NCI-H2227 (cell line): ENCODE data around the gene PDE4D.

Experiments used
- DNase-seq: peaks from one replicate; lab custom pipeline; 2025; ENCODE audit not compliant: unreplicated experiment; lab: John Stamatoyannopoulos, UW

Gene PDE4D

DNA sequence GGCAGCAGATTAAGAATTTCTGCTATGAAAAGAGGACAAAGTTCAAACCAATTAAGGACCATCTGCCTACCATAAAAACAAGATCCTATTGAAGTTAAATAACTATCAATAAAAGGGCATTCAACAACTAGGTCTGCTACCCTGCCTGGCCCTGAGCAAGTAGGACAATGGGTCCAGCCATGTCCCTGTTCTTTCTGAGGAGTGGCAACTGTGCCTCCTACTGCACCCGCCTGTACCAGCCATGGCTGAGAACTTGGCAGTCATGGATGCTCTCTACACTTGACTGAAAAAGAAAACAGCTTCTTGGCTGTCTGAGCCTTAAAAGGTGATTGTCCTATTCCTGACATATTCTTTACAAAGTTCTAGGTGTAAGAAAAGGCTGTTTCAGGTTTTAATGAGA lies 652.4 kb downstream of the PDE4D start:
- no peak for DNase-seq

DNA sequence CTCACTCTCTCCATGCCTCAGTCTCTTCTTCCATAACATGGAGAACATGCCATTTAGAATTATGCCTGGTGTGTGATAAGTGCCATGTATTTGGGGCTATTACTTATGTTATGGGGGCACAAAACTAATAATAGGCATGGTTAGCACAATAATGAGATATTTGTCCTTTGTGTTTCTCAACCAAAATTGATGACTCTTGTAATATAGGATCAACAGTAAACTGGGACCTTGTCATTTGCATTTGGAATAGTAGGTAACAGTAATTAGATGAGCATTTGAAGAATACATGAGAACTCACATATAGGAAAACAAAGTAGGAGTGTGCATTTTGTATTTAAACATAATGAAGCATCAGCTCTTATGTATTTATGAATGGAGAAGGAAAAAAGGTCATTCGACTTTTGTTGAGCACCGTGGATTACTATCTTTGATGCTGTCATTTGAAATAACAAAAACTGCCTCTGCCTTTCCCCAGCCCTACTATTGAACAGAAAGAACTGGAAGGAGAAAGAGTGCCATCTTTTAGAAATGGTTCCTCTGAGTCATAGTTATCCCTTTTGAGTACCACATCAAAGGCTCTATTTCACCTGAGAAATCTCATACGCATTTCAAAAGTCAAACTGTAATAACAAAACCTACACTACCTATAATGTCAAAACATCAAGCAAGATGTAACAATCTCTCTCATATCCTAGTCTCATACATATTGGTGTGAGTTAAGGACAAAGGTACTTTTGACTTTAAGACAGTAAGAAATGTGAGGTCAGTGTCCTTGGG lies 655.2 kb downstream of the PDE4D start:
- DNase-seq = no peak

DNA sequence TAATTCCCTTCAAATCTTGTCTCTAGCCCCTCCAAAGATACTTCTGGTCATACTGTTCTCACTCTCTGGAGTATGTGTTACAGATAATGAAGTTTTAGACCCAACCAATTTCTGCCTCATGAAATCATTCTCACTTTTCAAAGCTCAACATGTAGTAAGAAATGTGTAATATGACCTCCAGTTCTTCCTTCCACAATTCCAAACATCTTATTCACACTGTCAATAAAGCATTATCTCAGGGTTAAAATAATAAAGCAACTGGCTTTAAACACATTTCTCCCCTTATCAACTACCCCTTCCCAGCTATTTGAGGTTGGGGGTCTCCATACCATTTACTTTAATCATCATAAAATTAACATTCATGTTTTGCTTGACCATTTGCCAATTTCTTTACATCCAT lies 656.5 kb downstream of the PDE4D start:
- DNase-seq = no peak

DNA sequence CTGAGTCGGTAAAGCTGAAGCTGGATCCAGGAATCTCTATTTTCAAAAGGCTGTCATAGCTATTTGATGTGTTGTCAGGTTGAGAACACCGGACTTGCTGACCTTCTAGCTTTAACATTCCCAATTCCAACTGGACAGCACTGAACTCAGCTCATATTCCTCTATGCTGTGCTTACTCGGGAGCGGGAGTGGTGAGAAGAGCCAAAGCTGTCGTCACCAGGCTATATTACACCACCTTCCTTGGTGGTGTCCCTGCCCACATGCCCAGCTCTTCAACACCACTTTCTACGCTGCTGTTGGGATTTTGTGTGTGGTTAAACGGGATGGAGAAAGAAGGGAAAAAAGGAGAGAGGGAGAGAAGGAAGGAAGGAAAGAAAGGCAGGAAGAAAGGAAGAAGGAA lies 657.1 kb downstream of the PDE4D start:
- no peak for DNase-seq

DNA sequence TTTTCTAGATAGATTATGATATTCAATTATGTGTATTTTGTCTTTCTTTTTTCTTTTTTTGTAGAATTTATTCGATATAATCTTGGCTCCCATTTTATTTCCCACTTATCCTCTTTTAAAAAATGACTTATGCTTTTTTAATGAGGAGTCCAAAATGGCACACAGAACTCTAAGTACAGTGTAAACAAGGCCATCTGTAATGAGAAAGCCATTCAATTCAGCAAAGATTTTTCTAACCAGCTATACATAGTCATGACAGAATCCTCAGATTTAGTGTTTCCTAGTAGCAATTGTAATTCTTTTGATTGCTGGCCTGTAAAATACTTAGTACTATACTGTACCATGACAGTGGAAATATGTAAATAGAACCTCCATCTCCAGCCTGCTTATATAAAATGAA lies 659.3 kb downstream of the PDE4D start:
- DNase-seq = no peak

DNA sequence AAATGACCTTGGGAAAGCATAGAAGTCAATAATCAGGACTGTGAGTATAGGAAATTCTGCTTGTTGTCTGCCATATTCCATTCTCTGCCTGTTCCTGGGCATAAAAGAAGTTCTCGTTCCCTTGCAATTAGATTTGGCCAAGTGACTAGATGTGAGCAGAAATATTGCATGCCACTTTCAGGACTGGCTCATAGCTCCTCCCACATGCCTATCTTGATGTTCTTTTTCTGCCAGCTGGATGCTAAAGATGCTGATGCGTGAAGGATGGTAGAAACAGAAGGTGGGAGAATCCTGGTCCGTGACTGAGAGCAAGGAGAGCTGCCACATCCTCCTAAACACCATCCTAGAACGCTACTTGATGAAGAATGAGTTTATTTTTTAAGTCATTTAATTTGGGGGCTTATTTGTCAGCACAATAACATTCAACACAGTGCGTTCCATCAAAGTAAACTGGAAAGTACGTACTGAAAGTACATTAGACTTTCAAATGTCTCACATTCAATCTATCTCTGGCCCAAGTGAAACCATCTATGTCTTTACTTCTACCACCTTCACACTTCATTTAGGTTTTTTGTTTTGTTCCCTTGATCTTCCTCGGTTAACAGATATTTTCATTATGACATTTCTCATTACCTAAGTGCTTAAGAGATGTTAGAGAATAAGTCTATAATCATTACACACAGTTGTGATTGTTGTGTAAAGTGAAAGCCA lies 662.1 kb downstream of the PDE4D start:
- DNase-seq = peak; percentile 23

DNA sequence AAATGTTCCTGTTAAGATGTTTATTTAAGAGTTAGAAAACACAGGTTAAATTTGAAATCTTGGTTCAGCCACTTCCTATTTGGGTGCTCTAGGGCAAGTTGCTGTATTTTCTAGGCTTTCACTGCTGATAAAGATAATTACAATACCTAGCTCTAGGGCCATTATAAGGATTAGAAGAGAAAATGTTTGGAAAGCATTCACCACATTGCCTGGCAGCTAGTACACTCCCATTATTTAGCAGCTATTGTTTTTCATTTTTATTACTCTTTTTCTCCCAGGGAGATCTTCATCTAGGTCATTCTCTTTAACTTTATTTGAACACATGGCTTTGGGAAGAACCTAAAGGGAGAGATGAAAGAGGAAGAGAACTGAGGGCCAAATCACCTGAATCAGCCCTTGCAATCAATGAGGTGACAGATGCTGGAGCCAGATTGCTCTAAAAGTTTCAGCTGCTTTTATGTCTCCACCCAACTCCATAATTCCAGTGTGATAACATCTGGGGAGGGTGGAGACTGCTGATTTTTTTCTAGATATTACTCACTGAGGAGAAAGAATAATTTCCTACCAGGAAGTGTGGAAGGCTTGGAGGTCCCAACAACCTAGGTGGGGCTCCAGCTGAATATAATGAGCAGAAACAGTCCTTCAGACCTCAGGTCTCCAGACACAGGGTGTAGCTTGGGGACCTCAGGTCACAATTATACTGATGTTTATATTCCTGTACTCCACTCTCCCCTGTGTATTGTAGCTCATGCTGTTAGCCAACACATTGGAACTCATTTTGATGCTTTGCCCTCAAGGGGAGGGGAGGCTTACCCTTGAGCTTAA lies 670.6 kb downstream of the PDE4D start:
- DNase-seq = no peak

DNA sequence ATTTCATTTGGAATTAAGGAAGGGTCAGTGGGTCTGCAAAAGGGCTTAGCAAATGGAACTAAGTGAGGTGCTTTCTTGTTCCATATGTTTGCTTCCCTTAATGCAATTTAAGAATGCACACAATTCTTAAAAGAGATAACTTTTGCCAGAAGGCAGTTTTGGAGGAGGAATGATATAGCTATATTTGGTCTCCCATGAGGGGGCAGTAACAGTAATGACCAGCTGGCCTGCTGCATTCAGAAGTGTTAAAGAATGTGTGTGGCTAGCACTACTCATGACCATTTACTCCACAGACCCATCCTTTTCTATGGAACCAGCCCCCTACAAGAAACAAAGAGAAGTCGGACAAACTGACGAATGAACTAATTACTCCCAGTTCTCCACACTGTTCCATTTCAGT lies 671.8 kb downstream of the PDE4D start:
- DNase-seq = no peak

DNA sequence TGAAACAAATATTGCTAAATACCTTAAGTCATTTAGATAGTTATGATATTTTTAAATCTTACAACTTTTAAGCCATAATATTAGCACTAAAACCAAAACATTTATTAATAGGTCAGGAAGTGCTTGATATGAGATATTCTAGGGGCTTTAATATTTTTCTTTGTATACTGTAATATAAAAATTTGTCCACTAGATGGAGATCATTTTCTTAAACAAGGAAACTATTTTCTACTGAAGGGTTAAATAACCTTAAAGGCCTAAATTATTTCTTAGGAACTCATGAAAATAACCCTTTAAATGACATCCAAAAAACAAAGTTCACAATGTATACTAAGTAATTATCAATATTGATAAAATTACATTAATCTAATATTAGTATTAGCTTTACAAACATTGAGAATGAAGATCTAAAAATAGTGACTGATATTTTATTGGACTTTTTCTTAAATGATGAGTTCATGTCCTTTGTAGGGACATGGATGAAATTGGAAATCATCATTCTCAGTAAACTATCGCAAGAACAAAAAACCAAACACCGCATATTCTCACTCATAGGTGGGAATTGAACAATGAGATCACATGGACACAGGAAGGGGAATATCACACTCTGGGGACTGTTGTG lies 675.0 kb downstream of the PDE4D start:
- peak; percentile 25 for DNase-seq

DNA sequence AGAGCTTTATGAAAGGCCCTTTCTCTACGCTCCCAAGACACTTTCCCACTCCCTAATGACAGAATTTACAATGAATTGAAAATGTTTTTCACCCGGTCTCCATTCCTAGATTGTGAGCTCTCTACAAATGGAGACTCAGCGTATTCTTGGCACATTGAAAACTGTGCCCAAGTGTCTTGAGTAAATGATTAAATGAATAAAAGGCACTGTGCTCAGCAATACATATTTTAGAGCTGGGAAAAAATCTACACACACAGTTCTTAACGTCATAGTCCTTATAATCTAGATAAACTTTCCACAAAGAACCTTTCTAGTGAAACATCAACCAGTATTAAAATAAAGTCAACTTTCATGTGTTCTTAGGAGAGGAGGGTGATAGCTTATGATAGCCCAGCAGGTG lies 676.7 kb downstream of the PDE4D start:
- DNase-seq = no peak

DNA sequence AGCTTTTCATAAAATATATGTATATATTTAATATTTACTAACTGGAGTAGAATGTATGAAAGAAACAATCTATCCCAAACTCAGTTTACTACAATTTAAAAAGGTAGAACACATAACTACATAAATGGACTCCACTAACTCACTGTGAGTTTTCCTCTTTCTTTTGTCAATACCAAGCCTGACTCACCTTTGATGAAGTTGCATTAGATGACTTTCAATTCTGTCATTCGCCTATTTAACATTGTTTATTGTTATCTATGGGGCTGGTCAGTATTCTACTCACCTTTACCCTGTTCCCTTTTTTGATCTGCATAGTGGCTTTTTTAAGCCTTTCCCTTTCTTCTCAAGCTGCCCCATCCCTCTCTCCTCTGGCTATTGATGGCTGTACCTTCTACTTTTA lies 680.9 kb downstream of the PDE4D start:
- DNase-seq = no peak

DNA sequence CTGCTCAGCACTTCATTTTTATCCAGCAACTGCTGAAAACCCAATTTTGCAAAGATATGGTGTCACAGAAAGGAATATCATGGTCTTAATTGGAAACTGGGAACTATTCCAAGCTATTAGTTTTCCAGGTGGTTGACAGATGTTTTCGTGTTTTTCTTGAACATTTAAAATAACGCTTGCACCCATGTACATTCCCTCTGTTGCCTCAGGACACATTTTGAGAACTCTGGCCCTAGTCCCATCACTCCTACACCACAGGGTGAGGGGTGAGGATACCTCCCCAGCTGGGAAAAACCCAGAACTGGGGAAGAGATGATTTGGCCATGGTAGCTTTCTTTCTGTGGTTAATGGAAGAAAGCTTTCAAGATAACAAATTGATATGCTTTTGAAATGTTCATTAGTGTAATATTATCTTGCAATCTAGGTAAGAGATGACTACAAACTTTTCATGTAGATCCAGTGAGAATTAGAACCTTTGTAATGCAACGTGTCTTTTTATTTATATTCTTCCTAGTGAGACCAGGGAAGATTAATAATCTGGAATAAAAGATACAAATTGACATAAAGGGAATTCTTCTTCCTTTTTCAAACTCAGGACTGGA lies 683.7 kb downstream of the PDE4D start:
- DNase-seq = no peak

DNA sequence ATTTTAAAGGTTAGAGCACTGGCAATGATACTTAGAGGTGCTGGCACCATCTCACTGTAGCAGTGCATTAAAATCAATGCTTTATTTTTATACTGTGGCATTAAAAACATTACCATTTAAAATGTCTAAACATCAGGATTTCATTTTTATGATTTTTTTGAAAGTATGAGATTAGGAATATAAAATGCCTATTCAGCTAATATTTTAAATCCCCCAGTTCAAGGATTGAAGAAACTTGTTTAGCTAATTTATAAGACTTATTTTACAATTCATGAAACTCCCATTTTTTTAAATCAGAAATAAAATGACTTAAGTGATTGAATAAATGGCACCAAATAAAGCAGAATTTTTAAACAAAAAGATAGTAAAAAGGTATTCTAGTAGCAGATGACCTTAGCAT lies 685.1 kb downstream of the PDE4D start:
- DNase-seq = no peak

DNA sequence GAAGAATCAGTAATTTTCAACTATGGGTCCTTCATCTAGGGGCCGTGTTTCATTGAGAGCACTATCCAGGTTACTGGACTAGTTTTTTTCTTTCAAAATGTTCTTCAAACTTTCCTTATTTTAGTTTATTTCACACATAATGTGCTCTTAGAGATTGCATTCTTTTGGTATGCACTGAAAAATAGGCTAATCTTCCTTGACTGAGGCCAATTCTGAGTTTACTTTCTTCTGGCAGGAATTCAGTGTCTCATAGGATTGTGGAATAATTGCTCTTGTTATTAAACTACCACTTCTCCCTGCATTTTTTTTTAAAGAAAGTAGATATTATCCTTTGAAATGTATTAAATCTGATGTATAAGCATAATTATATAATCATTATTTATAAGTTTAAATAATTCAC lies 686.1 kb downstream of the PDE4D start:
- DNase-seq = no peak

DNA sequence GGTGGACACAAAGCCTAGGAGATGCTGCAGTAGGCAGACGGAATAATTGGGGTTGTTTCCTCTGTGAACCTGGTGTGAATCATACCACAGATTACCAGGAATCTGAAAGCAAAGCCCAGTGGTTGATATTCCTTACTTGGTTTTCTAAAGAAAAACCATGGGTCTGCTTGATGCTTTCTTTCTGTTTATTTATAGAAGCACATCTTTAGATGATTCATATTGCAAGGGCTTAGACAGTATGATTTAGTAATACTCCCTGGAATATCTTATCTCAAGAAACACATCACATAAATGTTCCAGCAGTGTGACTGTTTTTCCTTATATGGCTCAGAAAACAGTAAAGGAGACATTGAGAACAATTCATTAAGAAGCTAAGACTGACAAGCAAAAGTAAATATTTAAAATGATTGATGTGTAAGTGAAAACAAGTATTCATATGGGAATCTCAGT lies 687.4 kb downstream of the PDE4D start:
- no peak for DNase-seq

DNA sequence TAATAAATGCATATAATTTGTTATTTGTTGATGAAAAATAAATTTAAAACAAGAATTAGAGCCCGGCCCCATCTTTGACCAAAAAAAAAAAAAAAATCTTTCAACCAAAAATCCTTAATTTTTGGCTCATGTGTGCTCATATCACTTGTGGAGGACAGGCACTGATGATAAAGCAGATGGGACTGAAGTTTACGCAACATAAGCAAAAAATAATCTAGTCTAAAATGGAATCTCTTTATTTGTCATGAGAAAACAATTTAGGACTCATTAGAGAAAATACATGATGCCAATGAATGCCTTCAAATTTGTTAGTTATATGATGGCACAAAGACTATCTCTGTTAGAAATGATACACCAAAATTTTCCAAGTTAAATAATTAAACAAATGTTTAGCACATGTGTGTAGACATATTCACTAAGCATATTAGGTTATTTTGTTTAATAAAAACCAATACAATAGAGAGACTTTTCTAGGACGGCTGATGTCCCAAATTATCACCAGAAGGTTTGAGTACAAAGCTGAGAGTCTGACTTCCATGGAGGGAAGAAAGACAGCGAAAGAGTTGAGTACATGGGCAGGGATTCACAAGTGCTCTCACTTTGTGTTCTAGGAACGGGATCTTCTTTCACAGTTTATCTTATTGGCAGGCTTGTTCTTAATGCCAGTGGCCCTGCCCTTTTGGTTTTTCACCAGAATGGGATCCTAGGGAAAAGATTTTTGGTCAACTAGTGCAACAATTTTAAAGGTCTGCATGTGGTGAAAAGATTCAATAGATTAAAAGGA lies 689.2 kb downstream of the PDE4D start:
- DNase-seq = no peak

DNA sequence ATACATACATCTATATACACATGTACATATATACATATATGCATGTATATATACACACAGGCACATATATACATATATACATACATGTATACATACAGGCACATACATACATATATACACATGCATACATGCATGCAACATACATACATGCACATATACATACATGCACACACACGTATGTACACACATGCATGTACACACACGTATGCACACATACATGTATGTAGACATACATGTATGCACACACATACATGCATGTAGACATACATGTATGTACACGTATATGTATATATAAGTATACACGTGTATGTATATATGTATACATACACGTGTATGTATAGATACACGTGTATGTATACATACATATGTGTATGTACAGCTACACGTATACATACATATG lies 693.7 kb downstream of the PDE4D start:
- no peak for DNase-seq

DNA sequence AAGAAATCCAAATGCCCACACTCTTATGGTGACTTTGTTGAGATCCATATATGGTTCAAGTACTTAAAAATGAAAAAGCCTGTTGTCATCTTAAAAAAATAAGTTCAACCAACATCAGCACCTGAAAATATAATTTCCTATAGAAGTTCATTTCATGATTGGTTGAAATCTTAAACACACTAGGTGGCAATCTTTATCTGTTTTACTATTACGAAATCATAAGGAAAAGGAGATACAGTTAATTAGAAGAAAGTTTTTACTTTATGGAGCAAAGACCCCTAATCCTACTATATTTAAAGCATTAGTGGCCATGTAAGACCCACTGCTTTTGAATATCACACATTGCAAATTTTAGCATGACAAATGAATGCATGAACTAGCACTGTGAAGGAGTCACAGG lies 694.7 kb downstream of the PDE4D start:
- DNase-seq = no peak

DNA sequence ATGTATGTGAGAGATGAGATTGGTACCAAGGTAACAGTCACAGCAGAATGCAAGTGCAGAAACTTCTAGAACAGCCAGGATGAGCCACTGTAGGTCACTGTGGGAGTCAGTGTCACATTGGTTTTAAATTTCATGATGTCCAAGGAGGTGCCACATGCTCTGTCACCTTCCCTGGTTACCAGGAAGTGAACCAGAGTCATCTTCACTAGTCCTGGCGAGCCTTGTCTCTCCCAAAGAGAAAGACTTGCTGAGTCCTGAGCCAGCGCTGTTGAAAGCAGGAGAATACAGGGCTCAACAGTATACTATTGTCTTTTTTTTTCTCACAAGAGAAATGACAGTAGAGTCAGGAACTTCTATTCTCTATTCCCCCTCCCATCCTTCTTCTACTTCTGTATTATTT lies 695.2 kb downstream of the PDE4D start:
- no peak for DNase-seq

DNA sequence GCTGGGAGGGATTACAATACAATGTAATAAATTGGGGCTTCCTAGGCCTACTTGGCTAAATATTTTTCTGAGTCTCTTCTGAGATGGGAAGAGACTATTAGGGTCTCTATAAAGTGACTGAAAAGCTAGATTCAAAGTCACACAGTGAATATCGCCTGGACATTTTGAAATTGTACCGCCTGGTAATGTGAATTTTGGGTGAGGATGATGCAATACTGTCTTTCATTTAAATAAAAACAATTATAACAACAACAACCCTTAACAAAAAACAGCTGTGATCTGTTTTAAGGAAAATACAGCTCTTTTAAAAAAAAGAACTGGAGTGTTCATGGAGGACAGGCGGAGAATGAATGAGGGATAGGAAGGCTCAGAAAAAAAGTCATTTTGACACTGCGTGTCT lies 695.6 kb downstream of the PDE4D start:
- no peak for DNase-seq
